ENCODE results near the gene ABCG5.

Gene ABCG5

DNA sequence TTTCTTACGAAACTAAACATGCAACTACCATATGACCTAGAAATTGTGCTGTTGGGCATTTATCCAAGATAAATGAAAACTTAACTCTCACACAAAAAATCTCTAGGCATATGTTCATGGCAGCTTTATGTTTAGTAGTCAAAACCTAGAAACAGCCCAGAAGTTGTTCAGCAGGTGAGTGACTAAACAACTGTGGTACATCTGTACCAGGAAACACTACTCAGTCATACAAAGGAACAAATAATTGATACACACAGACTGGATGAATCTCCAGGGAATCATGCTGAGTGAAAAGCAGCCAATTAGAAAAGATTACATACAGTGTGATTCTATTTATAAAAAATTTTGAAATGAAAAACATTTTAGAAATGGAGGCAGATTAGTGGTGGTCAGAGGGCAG is 35.5 kb downstream of the ABCG5 start:
- DNase-seq, result no peak

DNA sequence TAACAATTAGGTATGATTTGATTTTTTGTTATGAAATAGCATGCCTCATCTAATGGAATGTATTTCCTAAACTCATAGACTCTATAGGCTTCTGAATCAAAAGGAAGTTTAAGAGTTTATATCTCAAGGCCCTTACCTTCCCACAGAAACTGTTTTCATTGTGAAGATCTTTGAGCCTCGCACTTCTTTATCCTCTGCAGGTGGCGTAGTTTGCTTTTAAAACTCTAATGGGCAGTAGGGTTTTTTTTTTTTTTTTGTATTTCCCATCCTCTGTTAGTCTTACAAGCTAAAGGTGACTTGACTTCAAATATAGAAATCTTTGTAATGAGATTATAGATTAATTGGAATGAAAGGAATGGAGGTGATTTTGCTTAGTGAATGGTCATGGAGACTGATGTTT is 36.5 kb downstream of the ABCG5 start:
- no peak for DNase-seq

DNA sequence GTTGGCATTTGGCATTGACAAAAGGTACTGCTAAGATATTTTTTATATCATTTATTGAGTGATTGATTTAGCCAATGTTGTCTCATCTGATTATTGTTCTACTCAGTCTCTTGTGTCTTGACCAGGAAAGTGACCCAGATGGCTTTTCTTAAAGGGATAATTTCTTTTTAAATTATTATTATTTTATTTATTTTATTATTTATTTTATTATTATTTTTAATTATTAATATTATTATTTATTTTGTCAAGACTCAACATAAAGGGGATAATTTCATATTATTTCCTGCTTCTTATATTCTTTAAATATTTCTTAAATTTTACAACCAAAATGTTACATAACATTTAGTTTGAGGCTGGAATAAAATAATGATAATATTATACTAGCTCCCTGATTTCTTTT is 37.7 kb downstream of the ABCG5 start:
- DNase-seq, result no peak

DNA sequence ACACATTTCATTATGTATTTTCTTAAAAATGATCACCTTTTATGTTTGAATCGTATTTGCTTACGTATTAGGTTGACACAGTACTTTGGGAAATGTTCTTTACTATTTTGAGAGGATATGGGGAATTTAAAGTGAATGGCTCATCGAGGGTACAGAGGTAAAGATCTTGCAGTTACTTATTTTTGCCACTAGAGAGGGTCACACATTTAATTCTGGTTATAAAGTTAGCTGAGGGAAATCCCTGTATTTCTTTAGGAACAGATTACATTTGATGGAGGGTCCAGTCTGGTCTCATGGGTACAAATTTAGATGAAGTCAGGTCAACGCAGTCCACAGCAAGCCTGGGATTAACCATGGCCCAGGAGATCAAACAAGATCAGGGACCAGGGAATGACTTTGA is 40.3 kb downstream of the ABCG5 start:
- DNase-seq, result no peak

DNA sequence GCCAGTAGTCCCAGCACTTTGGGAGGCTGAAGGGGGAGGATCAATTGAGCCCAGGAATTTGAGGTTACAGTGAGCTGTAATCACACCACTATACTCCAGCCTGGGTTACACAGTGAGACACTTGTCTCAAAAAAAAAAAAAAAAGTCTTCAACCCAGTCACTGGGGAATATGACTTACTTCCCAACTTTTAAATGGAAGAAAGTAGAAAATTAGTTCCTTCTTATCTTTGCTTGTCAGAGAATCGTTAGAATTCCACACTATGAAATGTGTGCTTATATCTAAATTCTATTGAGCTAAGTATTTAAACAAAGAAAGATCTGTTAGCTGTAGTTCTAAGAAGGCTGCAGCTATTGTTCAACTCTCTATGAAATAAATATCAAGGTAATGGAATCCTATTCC is 42.4 kb downstream of the ABCG5 start:
- no peak for DNase-seq

DNA sequence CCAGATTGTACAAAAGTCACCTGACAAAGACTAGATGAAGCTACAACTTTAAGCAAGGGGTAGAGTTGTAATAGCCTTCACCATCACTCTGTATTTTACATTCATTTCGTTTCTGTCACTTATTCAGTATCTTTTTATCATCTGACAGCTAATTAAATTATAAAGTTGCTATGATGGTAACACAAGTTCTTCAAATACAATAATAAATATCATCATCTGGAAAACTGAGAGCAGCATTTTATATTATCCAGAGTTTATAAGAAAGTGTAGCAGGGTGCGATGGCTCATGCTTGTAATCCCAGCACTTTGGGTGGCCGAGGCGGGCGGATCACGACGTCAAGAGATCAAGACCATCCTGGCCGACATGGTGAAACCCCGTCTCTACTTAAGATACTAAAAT is 43.7 kb downstream of the ABCG5 start:
- DNase-seq, result no peak

DNA sequence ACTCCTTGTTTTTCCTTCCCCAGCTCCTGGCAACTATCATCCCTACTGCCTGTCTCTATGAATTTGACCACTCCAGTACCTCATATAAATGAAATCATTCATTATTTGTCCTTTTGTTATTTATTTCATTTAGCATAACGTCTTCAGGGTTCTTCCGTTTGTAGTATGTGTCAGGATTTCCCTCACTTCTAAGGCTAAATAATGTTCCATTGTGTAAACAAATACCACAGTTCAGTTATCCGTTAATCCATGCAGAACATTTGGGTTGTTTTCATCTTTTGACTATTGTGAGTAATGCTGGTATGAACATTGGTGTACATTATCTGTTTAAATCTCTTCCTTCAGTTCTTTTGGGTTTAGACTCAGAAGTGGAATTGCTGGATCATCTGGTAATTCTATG is 46.0 kb downstream of the ABCG5 start:
- no peak for DNase-seq

DNA sequence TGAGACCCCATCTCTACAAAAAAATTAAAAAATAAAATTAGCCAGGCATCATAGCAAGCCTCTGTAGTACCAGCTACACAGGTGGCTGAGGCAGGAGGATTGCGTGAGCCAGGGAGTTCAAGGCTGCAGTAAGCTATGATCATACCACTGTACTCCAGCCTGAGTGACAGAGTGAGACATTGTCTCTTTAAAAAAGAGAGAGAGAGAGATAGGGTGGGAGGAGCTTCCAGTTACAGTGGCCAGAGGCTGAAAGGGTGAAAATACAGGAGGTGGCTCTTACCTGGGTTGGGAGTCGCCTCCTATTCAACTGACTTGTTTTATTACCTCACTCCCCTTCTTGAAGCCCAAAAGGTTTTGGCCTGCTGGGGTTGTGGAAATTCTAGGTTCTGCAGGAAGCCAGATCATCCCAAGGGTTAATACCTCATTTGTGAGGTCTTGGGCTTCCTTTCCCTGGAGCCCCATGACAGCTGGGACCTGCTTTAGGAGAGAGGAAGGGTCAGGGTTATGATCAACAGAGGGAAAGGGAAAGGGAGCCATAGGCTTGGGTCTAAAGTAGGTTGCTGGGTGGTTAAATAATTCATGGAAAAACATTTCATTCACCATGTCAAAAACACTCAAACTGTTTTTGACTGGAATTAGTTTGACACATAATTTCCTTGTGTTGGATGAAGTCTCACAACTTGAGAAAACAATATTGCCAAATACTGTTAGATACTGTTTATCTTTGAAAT is 47.4 kb downstream of the ABCG5 start:
- DNase-seq, result no peak

DNA sequence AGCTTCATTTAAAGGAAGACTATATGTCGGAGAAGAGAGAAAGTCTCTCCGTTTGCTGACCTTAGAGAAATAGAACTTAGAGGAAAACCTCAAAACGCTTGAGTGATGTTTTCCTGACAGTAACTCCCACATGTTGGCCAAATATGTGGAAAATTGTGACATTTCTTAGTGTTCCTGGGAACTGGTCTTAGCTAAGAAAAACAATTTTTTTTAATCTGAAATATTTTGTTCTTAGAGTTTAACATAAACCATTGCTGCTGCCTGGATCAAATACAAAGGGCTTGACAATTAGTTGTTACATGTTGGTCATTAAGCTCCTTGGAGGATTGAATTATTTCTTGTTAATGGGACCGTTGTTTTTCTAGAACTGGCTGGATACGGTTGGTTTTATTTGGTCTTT is 48.5 kb downstream of the ABCG5 start:
- no peak for DNase-seq

DNA sequence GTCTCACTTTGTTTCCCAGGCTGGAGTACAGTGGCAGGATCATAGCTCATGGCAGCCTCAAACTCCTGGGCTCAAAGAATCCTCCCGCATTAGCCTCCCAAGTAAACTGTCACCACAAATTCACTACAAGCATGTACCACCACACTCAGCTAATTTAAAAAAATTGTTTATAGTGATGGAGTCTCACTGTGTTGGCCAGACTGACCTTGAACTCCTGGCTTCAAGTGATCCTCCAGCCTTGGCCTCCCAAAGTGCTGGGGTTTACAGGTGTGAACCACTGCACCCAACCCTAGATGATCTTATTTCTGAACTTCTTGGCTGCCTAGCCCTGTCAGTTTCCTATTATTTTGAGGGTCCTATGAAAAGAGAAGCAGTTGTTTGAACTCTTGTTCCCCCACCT is 50.0 kb downstream of the ABCG5 start:
- DNase-seq, result no peak

DNA sequence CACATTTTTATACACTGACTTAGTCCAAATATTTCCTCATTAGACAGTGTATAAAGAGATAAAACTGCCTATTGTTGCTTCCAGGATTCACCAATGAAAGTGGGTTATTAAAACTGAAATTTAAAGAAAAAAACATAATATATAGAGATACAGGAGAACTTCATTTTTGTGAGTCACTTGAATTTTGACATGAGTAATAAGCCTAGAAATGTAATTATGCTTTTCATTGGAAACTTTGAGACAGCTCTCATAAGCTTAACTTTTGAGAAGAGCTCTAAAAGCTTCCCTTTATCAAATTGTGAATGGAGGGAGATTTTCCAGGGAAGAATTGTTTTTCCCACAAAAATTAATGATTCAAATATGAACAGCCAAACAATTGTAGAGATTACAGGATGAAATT is 50.7 kb downstream of the ABCG5 start:
- no peak for DNase-seq

DNA sequence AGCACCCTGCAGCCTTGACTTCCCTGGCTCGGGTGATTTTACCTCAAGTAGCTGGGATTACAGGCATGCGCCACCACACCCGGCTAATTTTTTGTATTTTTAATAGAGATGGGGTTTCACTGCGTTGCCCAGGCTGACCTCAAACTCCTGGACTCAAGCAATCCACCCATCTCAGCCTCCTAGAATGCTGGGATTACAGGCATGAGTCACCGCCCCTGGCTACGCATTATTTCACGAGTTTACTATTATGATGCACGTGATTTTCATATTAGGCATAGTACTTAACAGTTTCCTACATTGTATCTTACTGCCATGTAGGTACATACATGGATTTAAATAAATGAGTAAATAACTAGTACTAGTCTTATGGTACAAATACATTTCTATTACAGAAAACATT is 60.4 kb downstream of the ABCG5 start:
- no peak for DNase-seq

DNA sequence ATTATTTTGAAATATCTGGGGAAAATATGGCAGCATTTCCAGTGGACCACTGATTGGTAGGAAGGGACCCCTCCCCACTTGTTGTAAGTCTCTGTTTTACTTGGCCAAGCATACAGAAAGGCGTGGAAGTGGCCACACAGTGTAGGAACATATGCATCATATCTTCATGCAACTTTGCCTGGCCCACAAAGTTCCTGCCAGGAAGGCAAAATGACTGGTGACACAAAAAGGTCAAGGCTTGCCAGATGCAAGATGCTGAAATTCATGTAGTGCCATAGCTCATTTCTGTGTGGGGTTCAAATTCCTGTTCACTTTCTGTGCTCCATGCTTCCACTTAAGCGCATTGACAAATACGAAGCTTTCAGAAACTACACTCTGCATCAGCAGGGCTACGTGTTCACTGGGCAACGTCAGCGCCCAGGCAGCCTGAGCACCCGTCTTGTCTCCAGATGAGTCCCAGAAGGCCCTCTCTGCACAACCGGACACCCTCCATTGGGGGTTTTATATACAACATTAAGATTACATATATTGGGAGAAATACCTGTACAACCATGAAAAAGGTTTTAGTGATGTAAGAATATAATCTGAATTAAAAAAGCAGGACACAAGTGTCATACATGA is 61.2 kb downstream of the ABCG5 start:
- DNase-seq, result no peak

DNA sequence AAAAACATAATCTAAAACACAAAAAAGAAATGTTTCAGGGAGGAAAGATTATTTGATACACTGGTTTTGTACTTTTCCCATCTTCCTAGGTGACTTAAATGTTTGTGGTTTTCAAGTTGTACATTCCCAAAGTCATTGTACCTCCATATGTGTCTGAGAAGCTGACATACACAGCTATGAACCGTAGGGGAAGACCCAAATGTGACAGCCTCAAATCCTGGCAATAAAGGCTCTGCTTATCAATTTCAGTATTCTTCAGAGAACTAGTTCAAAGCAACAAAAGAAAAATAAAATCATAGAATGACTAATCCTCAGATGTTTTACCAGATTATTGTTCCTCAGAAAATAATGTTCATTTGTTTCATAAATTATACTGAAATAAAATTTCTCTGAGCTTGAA is 62.3 kb downstream of the ABCG5 start:
- no peak for DNase-seq

DNA sequence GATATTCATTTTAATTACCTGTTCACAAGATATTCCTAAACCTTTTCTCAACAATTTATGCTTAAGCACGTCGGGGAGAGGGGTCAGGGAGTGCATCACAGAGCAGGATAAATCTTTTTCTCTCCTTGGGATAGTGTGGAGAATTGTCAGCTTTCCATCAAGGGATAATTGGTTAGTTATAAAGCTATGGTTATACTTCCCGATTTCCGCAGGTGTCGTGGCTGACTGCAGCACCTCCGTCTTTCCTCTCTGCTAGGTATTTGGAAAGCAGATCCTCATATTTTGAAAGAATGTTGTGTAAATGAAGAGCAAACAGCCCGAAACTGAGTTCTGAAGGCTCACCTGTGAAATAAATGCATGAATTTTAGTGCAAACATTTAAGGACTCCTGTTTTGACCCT is 64.0 kb downstream of the ABCG5 start:
- DNase-seq, result no peak

DNA sequence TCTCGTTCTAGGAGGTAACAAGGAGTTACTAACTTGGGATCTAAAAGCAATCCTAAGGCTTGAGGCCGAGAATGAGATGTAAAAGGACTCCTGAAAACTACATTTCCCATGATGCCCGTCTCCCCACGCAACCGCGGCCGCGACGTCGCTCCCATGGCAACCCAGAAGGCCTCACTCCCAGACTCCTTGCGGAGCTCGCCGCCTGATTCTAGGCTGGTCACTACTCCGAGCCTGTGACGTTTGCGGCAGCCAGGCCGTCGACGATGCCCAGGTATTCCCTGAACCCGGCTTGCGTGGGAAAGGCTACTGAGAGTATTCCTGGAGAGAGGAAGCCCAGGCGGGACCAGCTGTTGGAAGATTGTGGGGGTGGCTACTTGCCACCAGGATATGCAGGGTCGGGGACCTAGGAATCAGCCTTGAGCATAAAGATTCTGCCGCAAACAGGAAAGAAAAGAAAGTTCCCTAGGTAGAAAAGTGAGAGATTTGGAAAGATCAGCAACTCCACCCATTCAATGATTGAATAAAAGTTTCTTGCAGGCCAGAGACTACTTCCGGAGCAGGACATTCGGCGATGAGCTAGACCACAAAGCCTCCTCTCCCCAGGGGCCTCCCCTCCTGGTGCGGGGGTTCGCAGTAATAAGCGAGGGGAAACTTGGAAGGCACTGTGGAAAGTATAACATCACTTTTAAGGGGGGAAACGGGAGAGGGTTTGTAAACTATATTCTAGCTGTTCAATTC is 64.6 kb downstream of the ABCG5 start, which contains the start of gene DYNC2LI1:
Gene DYNC2LI1 (plus strand): TSS at position 164 of the 738 bp plus-strand sequence. CDS start 100 bp downstream, at position 264.
- peak; percentile 93 for DNase-seq

DNA sequence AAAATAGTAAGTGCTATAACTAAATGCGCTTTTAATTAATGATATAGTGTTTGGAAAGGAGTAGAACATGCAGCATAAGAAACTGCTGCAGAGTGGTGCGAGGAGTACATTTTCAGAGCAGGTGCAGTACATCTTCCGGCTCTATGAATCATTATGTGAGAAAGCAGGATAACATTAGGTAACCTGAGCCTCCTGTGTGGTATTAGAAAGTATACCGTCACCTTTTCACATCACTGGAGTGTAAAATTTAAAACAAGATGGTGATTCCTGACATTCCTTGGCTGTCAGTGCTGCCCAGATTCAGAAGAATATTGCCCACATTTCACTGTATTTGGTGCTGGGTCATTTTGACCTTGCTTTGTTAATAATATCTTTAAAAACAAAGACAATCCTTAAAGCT is 72.6 kb downstream of the ABCG5 start:
- DNase-seq, result no peak

DNA sequence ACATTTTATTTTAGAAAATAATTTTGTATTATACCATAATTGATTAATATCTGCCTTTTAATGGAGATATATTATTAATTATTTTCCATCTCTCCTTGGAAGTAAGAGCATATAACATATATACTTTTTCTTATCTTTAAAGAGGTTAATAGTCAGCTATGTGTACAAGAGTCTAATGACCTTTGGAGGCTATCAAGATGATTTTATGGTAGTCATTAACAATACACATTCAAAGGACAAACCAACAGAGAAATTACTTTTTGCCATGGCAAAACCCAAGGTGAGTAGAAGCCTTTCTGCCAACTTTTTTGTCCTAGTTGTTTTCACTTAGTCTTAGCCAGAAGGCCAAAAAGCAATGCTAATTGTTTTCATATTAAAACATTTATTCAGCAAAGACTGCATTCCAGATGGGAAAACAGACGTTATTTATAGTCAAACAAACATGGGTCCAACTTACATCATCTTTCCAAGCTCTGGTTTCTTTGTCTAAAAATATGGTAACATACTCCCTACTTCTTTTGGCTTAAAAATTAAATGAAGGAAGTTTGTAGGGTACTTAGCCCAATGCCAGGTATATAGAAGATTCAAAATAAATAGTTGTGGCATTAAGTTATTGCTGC is 74.4 kb downstream of the ABCG5 start:
- no peak for DNase-seq

DNA sequence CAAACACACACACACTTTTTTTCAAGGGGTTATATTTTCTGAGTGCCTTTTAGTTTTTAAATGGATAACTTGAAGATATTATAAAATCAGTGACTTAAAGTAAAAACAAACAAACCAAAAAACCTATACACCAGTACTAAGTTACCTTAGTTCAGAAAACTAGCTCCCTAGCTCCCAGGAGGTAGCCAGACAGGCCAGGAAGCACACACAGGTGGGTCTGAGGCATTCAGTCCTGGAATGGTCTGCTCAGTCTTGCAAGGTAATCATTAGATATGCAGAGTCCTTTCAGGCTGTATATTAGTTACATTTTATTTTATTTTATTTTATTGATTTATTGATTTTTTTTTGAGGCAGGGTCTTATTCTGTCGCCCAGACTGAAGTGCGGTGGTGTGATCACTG is 75.5 kb downstream of the ABCG5 start:
- no peak for DNase-seq

Measured in NCI-H2227 treated with DMSO at 0.1 percent for 48 hours (cell line).